ENCODE results near the gene FERMT2. TPM values are rescaled to one million over a fixed set of nuclear protein-coding genes. Genes with fewer than 3 reads are reported as not detected.

Gene FERMT2
- total and polyA plus RNA-seq, 2 donors (not counting 1 experiment from before 2014, with no cell fraction given) = 0.05 TPM; not detected in 1

- DNase-seq (no peak), ATAC-seq (ENCODE audit: low read depth) (no peak)
- H2AFZ ChIP-seq (ENCODE audit: insufficient read depth, low read depth, low read length, poor library complexity, severe bottlenecking) = no peak overlapping the region
- H3K9me3 ChIP-seq (ENCODE audit: control extremely low read depth in 1 of 3, control insufficient read depth in 2 of 3, insufficient read depth in 1 of 3, low read length in 2 of 3) = no peaks in the 10 kb centered on the region
- Mint-ChIP-seq H3K9me3 (ENCODE audit: insufficient read depth) (no peaks in the 10 kb centered on the region), H3K27me3 (peaks cover 21% of the 10 kb centered on the region), H3K4me1 (no peaks in the 10 kb centered on the region), H3K27ac (no peak overlapping the region), H3K4me3 (no peak overlapping the region)
- no peaks in the 10 kb centered on the region for H4K20me1 ChIP-seq (ENCODE audit: control insufficient read depth, insufficient read depth, low read length, poor library complexity, severe bottlenecking)
- H3K27ac ChIP-seq (ENCODE audit: low read length in 2 of 2) = no peak overlapping the region
- H3K4me1 ChIP-seq (ENCODE audit: control insufficient read depth in 2 of 2, insufficient read depth in 2 of 2, low read length in 2 of 2) = no peaks in the 10 kb centered on the region
- no peak overlapping the region for H3K4me2 ChIP-seq (replicated peaks; ENCODE audit: low read depth, low read length, poor library complexity, severe bottlenecking)
- TF ChIP-seq EZH2 (IDR thresholded peaks at IDR 0.05; ENCODE audit: borderline replicate concordance, insufficient read depth, low read depth, low read length, poor library complexity, severe bottlenecking) = no peak
- TF ChIP-seq, protein P1, sequence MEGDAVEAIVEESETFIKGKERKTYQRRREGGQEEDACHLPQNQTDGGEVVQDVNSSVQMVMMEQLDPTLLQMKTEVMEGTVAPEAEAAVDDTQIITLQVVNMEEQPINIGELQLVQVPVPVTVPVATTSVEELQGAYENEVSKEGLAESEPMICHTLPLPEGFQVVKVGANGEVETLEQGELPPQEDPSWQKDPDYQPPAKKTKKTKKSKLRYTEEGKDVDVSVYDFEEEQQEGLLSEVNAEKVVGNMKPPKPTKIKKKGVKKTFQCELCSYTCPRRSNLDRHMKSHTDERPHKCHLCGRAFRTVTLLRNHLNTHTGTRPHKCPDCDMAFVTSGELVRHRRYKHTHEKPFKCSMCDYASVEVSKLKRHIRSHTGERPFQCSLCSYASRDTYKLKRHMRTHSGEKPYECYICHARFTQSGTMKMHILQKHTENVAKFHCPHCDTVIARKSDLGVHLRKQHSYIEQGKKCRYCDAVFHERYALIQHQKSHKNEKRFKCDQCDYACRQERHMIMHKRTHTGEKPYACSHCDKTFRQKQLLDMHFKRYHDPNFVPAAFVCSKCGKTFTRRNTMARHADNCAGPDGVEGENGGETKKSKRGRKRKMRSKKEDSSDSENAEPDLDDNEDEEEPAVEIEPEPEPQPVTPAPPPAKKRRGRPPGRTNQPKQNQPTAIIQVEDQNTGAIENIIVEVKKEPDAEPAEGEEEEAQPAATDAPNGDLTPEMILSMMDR (IDR thresholded peaks at IDR 0.05) = no peak
- intact Hi-C loops (cut with micrococcal nuclease) = no loop called here
- 88% methylated on average over 4 of the region's 7 CpGs for WGBS (ENCODE audit: insufficient coverage)
- ChIA-PET POLR2A (no interaction called here), CTCF (interaction anchor here (1.0 to 5.5 kb wide), 3 partner anchors 230 to 484 kb away, joined by 3 to 46 read pairs (median 4); no protein-coding TSS in a partner anchor)
- H3K27me3 ChIP-seq (replicated peaks in 1 of 4; ENCODE audit: control extremely low read depth in 1 of 4, control insufficient read depth in 3 of 4, insufficient read depth in 4 of 4, low read length in 3 of 4) = peaks cover 0 to 3% (median 0%) of the 10 kb centered on the region in 4 experiments
- H3K36me3 ChIP-seq (replicated peaks in 1 of 2; ENCODE audit: control extremely low read depth in 1 of 2, control insufficient read depth in 1 of 2, extremely low read depth in 1 of 2, insufficient read depth in 2 of 2, low read length in 1 of 2) = no peaks in the 10 kb centered on the region
- no peak overlapping the region for H3K4me3 ChIP-seq (ENCODE audit: control extremely low read depth in 1 of 5, extremely low read depth in 1 of 5, insufficient read depth in 1 of 5, low read depth in 2 of 5, low read length in 4 of 5)
- H3K79me2 ChIP-seq (ENCODE audit: control insufficient read depth, insufficient read depth, low read length) = no peaks in the 10 kb centered on the region
- no peak overlapping the region for H3K9ac ChIP-seq (ENCODE audit: low read length)
These were observed 129.0 kb downstream of the FERMT2 start for GRCh38 chr14:52821805-52822250.

DNA sequence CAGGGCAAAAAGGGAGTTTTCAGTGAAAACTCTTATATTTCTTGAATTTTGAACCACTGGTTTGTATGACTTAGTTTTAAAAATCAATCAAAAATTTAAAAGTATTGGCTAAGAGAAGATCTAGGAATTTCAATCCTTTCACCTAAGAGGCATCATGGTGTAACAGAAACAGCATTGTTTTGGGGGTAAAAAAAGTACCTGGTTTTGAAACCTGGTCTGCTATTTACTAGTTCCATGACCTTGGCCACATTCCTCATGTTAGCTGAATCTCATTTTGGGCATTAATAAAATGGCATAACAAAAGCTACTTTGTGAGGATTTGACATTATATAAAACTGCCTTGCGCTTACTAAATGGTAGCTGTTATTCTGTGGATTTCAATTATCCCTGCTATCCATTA is 142.7 kb downstream of the FERMT2 start:
- no peak overlapping the region for H2AFZ ChIP-seq (ENCODE audit: insufficient read depth, low read depth, low read length, poor library complexity, severe bottlenecking)
- Mint-ChIP-seq H3K27ac (no peak overlapping the region), H3K27me3 (no peaks in the 10 kb centered on the region), H3K9me3 (ENCODE audit: insufficient read depth) (no peaks in the 10 kb centered on the region), H3K4me3 (no peak overlapping the region), H3K4me1 (no peaks in the 10 kb centered on the region)
- H3K4me2 ChIP-seq (replicated peaks; ENCODE audit: low read depth, low read length, poor library complexity, severe bottlenecking) = no peak overlapping the region
- H3K27ac ChIP-seq (ENCODE audit: low read length in 2 of 2) = no peak overlapping the region
- no peaks in the 10 kb centered on the region for H4K20me1 ChIP-seq (ENCODE audit: control insufficient read depth, insufficient read depth, low read length, poor library complexity, severe bottlenecking)
- H3K27me3 ChIP-seq (replicated peaks in 1 of 4; ENCODE audit: control extremely low read depth in 1 of 4, control insufficient read depth in 3 of 4, insufficient read depth in 4 of 4, low read length in 3 of 4) = no peaks in the 10 kb centered on the region
- no peaks in the 10 kb centered on the region for H3K9me3 ChIP-seq (ENCODE audit: control extremely low read depth in 1 of 3, control insufficient read depth in 2 of 3, insufficient read depth in 1 of 3, low read length in 2 of 3)
- TF ChIP-seq, protein P1 (IDR thresholded peaks at IDR 0.05) = no peak
- TF ChIP-seq EZH2 (IDR thresholded peaks at IDR 0.05; ENCODE audit: borderline replicate concordance, insufficient read depth, low read depth, low read length, poor library complexity, severe bottlenecking) = no peak
- no CpG with 5 or more reads among the region's 1 CpG for WGBS (ENCODE audit: insufficient coverage)
- H3K36me3 ChIP-seq (replicated peaks in 1 of 2; ENCODE audit: control extremely low read depth in 1 of 2, control insufficient read depth in 1 of 2, extremely low read depth in 1 of 2, insufficient read depth in 2 of 2, low read length in 1 of 2) = no peaks in the 10 kb centered on the region
- ChIA-PET CTCF (no interaction called here), POLR2A (no interaction called here)
- ATAC-seq (ENCODE audit: low read depth) (no peak), DNase-seq (no peak)
- no peak overlapping the region for H3K4me3 ChIP-seq (ENCODE audit: control extremely low read depth in 1 of 5, extremely low read depth in 1 of 5, insufficient read depth in 1 of 5, low read depth in 2 of 5, low read length in 4 of 5)
- H3K9ac ChIP-seq (ENCODE audit: low read length) = no peak overlapping the region
- intact Hi-C loops (cut with micrococcal nuclease) = no loop called here
- no peaks in the 10 kb centered on the region for H3K79me2 ChIP-seq (ENCODE audit: control insufficient read depth, insufficient read depth, low read length)
- no peaks in the 10 kb centered on the region for H3K4me1 ChIP-seq (ENCODE audit: control insufficient read depth in 2 of 2, insufficient read depth in 2 of 2, low read length in 2 of 2)

Other genes starting within 250 kb of the FERMT2 start
- gene PSMC6, start 243.8 kb downstream of the FERMT2 start, total RNA-seq = 75.3 and 92.2 TPM in 2 replicates
- gene PSMC6, start 243.8 kb downstream of the FERMT2 start, polyA plus RNA-seq = 35.6 and 80.0 TPM in 2 replicates
- 15.5 and 15.7 TPM in 2 replicates for gene STYX, start 220.9 kb downstream of the FERMT2 start, total RNA-seq
- gene STYX, start 220.9 kb downstream of the FERMT2 start, polyA plus RNA-seq = 5.0 and 5.8 TPM in 2 replicates
- 7.8 and 8.3 TPM in 2 replicates for gene GNPNAT1, start 159.4 kb downstream of the FERMT2 start, total RNA-seq
- 2.1 and 3.3 TPM in 2 replicates for gene GNPNAT1, start 159.4 kb downstream of the FERMT2 start, polyA plus RNA-seq
- 75.4 and 75.8 TPM in 2 replicates for gene DDHD1, start 202.3 kb upstream of the FERMT2 start, total RNA-seq
- gene DDHD1, start 202.3 kb upstream of the FERMT2 start, polyA plus RNA-seq = 7.1 and 12.3 TPM in 2 replicates

All from B cell (primary cell).